HG03520 (cell line): ENCODE results near the gene PRR23E.

Experiments used
- ATAC-seq: cut with Tn5 transposase; IDR thresholded peaks from one replicate; pipeline ENCODE4 v1.9.1; 2021; ENCODE audit warnings: mild to moderate bottlenecking, moderate library complexity; ENCODE audit not compliant: unreplicated experiment

The PRR23E gene

GRCh38 chr3:127221446-127222035, 28.6 kb downstream of the PRR23E start:
- no peak for ATAC-seq

- no peak for ATAC-seq
Observed at GRCh38 chr3:127222163-127222562, 29.2 kb downstream of the PRR23E start.

- ATAC-seq, result no peak
Observed at GRCh38 chr3:127222664-127223063, 29.7 kb downstream of the PRR23E start.

GRCh38 chr3:127224118-127224517, 31.2 kb downstream of the PRR23E start:
- ATAC-seq, result no peak

- no peak for ATAC-seq
Observed at GRCh38 chr3:127226457-127226856, 33.5 kb downstream of the PRR23E start.

GRCh38 chr3:127226946-127227842, 34.3 kb downstream of the PRR23E start:
- ATAC-seq, result no peak

- ATAC-seq, result no peak
Observed at GRCh38 chr3:127228866-127229265, 35.9 kb downstream of the PRR23E start.

GRCh38 chr3:127233371-127233770, 40.4 kb downstream of the PRR23E start:
- ATAC-seq, result no peak

GRCh38 chr3:127234778-127235177, 41.8 kb downstream of the PRR23E start:
- ATAC-seq, result no peak

- no peak for ATAC-seq
Observed at GRCh38 chr3:127235706-127236105, 42.8 kb downstream of the PRR23E start.

GRCh38 chr3:127237835-127238234, 44.9 kb downstream of the PRR23E start:
- no peak for ATAC-seq

GRCh38 chr3:127238602-127239001, 45.7 kb downstream of the PRR23E start:
- ATAC-seq, result no peak

GRCh38 chr3:127247292-127247691, 54.4 kb downstream of the PRR23E start:
- no peak for ATAC-seq
